ENCODE data around the gene QARS1. TPM values are rescaled to one million over a fixed set of nuclear protein-coding genes. Genes with fewer than 3 reads are reported as not detected.

Gene QARS1
- total and polyA plus RNA-seq, 2 of the 13 experiments (the other 11 are each of a cell fraction or from before 2014, with no cell fraction given), result 307 to 327 TPM

- no peak for DNase-seq (ENCODE audit: low spot score)
- intact Hi-C loops (cut with micrococcal nuclease; ENCODE audit: unreplicated experiment) (no loop called here), in situ Hi-C loops (cut with HindIII; ENCODE audit: extremely low pct_ligation_motif_present, low pct_unique_long_range_greater_than_20kb) (no loop called here)
- Histone ChIP-seq H4K20me1 (ENCODE audit: insufficient read depth, low read length) (no peaks in the 10 kb centered on the region), H3K9ac (ENCODE audit: insufficient read depth, low read depth, low read length) (no peak overlapping the region), H3K27me3 (ENCODE audit: control insufficient read depth in 1 of 2, insufficient read depth in 2 of 2, low read length in 2 of 2) (no peaks in the 10 kb centered on the region; a peak in 1 of 5 replicates), H3K4me3 (replicated peaks in 1 of 3; ENCODE audit: insufficient read depth in 1 of 3, low read depth in 2 of 3, low read length in 3 of 3) (no peak overlapping the region), H3K4me2 (ENCODE audit: low read depth, low read length) (no peak overlapping the region), H3K27ac (ENCODE audit: extremely low read length, insufficient read depth, low read length) (no peak overlapping the region), H3K79me2 (ENCODE audit: insufficient read depth, low read length) (peaks cover 14% of the 10 kb centered on the region), H2AFZ (ENCODE audit: low read length) (no peak overlapping the region), H3K36me3 (replicated peaks in 1 of 2; ENCODE audit: control insufficient read depth in 1 of 2, insufficient read depth in 2 of 2, low read length in 2 of 2) (peaks cover 12 to 37% of the 10 kb centered on the region in 2 experiments), H3K9me3 (ENCODE audit: low read length) (no peaks in the 10 kb centered on the region), H3K4me1 (ENCODE audit: insufficient read depth, low read length) (peaks cover 19% of the 10 kb centered on the region)
- TF ChIP-seq PRDM10 (CRISPR knock-in tag; IDR thresholded peaks at IDR 0.05; ENCODE audit: low read depth) (no peak), ZNF235 (CRISPR knock-in tag; IDR thresholded peaks at IDR 0.05; ENCODE audit: borderline replicate concordance) (no peak), NFYB (CRISPR knock-in tag; IDR thresholded peaks at IDR 0.05) (no peak), TAF15 (IDR thresholded peaks at IDR 0.05; ENCODE audit: low read depth, low read length, poor library complexity, severe bottlenecking) (no peak), PRDM15 (CRISPR knock-in tag; IDR thresholded peaks at IDR 0.05) (no peak), GATA4 (IDR thresholded peaks at IDR 0.05; ENCODE audit: borderline replicate concordance, low read depth) (no peak), IRX3 (CRISPR knock-in tag; IDR thresholded peaks at IDR 0.05; ENCODE audit: borderline replicate concordance, low read depth) (no peak), ZSCAN21 (CRISPR knock-in tag; IDR thresholded peaks at IDR 0.05; ENCODE audit: borderline replicate concordance) (no peak), PRPF4 (IDR thresholded peaks at IDR 0.05; ENCODE audit: low read depth, low read length, poor library complexity, severe bottlenecking) (no peak)
- ATAC-seq, result no peak
- BruUV-seq (replicated peaks), result no TSS peak
- WGBS (ENCODE audit: low lambda C conversion rate), result 97% methylated on average over 7 of the region's 17 CpGs
- no peak for FAIRE-seq
- POLR2A ChIA-PET, result interaction anchor here (2.0 kb wide), 1 partner anchor 9 kb away, joined by 11 read pairs; the partner anchor contains the start of gene LAMB2
- CTCF ChIA-PET (ENCODE audit: low intra/inter-chr PET ratio, low total read pairs), result no interaction called here
Measured at GRCh38 chr3:49123687-49124086, 19.1 kb upstream of the QARS1 start.
